Measurements from ENCODE around the gene FAM174B. TPM values are rescaled to one million over a fixed set of nuclear protein-coding genes. Genes with fewer than 3 reads are reported as not detected.

The FAM174B gene
- total and polyA plus RNA-seq, 2 donors from 2014 or later, result 9.8 to 13.8 TPM

GRCh38 chr15:92591275-92591674, 64.3 kb downstream of the FAM174B start:
- no peak for TF ChIP-seq CTCF (IDR thresholded peaks at IDR 0.05; ENCODE audit: borderline replicate concordance, extremely low read depth, insufficient read depth)
- FAIRE-seq, result no peak
- Histone ChIP-seq H3K36me3 (ENCODE audit: control insufficient read depth in 2 of 3, insufficient read depth in 3 of 3, low read length in 3 of 3) (no peaks in the 10 kb centered on the region), H3K9me3 (ENCODE audit: control insufficient read depth in 2 of 3, insufficient read depth in 1 of 3, low read length in 3 of 3) (no peaks in the 10 kb centered on the region), H3K27me3 (ENCODE audit: control insufficient read depth, insufficient read depth, low read length) (no peaks in the 10 kb centered on the region), H3K27ac (ENCODE audit: low read depth in 2 of 2, low read length in 2 of 2) (no peak overlapping the region), H3K9ac (ENCODE audit: low read length in 3 of 3) (no peak overlapping the region), H3K4me1 (ENCODE audit: control insufficient read depth in 2 of 3, insufficient read depth in 2 of 3, low read depth in 1 of 3, low read length in 3 of 3) (no peaks in the 10 kb centered on the region), H3K4me3 (ENCODE audit: low read length in 3 of 3) (no peak overlapping the region)
- intact Hi-C loops (cut with DNase I), result no loop called here
- DNase-seq, result no peak

- Histone ChIP-seq H3K9me3 (ENCODE audit: control insufficient read depth in 2 of 3, insufficient read depth in 1 of 3, low read length in 3 of 3) (no peaks in the 10 kb centered on the region), H3K4me3 (ENCODE audit: low read length in 3 of 3) (no peak overlapping the region), H3K27ac (ENCODE audit: low read depth in 2 of 2, low read length in 2 of 2) (no peak overlapping the region), H3K9ac (ENCODE audit: low read length in 3 of 3) (no peak overlapping the region), H3K36me3 (ENCODE audit: control insufficient read depth in 2 of 3, insufficient read depth in 3 of 3, low read length in 3 of 3) (no peaks in the 10 kb centered on the region), H3K27me3 (ENCODE audit: control insufficient read depth, insufficient read depth, low read length) (no peaks in the 10 kb centered on the region), H3K4me1 (ENCODE audit: control insufficient read depth in 2 of 3, insufficient read depth in 2 of 3, low read depth in 1 of 3, low read length in 3 of 3) (no peaks in the 10 kb centered on the region)
- TF ChIP-seq CTCF (IDR thresholded peaks at IDR 0.05; ENCODE audit: borderline replicate concordance, extremely low read depth, insufficient read depth), result no peak
- no peak for FAIRE-seq
- DNase-seq, result no peak
- intact Hi-C loops (cut with DNase I), result no loop called here
Measured at GRCh38 chr15:92586966-92587365, 68.6 kb downstream of the FAM174B start.

- no peak overlapping the region for H3K4me3 ChIP-seq (ENCODE audit: low read length in 3 of 3)
- H3K36me3 ChIP-seq (ENCODE audit: control insufficient read depth in 2 of 3, insufficient read depth in 3 of 3, low read length in 3 of 3), result no peaks in the 10 kb centered on the region
- no peak overlapping the region for H3K9ac ChIP-seq (ENCODE audit: low read length in 3 of 3)
- no peak overlapping the region for H3K27ac ChIP-seq (ENCODE audit: low read depth in 2 of 2, low read length in 2 of 2)
- H3K27me3 ChIP-seq (ENCODE audit: control insufficient read depth, insufficient read depth, low read length), result no peaks in the 10 kb centered on the region
- DNase-seq (no peak), FAIRE-seq (no peak)
- no peak for TF ChIP-seq CTCF (IDR thresholded peaks at IDR 0.05; ENCODE audit: borderline replicate concordance, extremely low read depth, insufficient read depth)
- no peaks in the 10 kb centered on the region for H3K9me3 ChIP-seq (ENCODE audit: control insufficient read depth in 2 of 3, insufficient read depth in 1 of 3, low read length in 3 of 3)
- H3K4me1 ChIP-seq (ENCODE audit: control insufficient read depth in 2 of 3, insufficient read depth in 2 of 3, low read depth in 1 of 3, low read length in 3 of 3), result no peaks in the 10 kb centered on the region
- intact Hi-C loops (cut with DNase I), result no loop called here
Measured at GRCh38 chr15:92586383-92586942, 69.1 kb downstream of the FAM174B start.

- Histone ChIP-seq H3K4me3 (ENCODE audit: low read length in 3 of 3) (no peak overlapping the region), H3K36me3 (ENCODE audit: control insufficient read depth in 2 of 3, insufficient read depth in 3 of 3, low read length in 3 of 3) (no peaks in the 10 kb centered on the region), H3K4me1 (ENCODE audit: control insufficient read depth in 2 of 3, insufficient read depth in 2 of 3, low read depth in 1 of 3, low read length in 3 of 3) (no peaks in the 10 kb centered on the region), H3K9ac (ENCODE audit: low read length in 3 of 3) (no peak overlapping the region), H3K27me3 (ENCODE audit: control insufficient read depth, insufficient read depth, low read length) (no peaks in the 10 kb centered on the region), H3K27ac (ENCODE audit: low read depth in 2 of 2, low read length in 2 of 2) (no peak overlapping the region), H3K9me3 (ENCODE audit: control insufficient read depth in 2 of 3, insufficient read depth in 1 of 3, low read length in 3 of 3) (no peaks in the 10 kb centered on the region)
- FAIRE-seq, result no peak
- no peak for TF ChIP-seq CTCF (IDR thresholded peaks at IDR 0.05; ENCODE audit: borderline replicate concordance, extremely low read depth, insufficient read depth)
- intact Hi-C loops (cut with DNase I), result no loop called here
- no peak for DNase-seq
Measured at GRCh38 chr15:92584105-92584504, 71.5 kb downstream of the FAM174B start.
